Tibial nerve (tissue), 4 donors: Measurements from ENCODE around the gene MEF2C.

Experiments used
- EP300 ChIP-seq, 2 donors: sonication (generic); formaldehyde crosslinking; IDR thresholded peaks; one replicate each; pipeline ENCODE4 v1.6.1; 2017; ENCODE audit warnings: antibody characterized with exemption in 2 of 2, mild to moderate bottlenecking in 1 of 2
- TF ChIP-seq, protein P1 (sequence below), 5 experiments: fragments of 200-600 bp in 3 of 5; fragments of 450-650 bp in 2 of 5; sonication (generic) in 3 of 5; IDR thresholded peaks; one replicate each; pipeline ENCODE4 v1.5.1; 2016 to 2019; ENCODE audit warnings: antibody characterized with exemption in 5 of 5, mild to moderate bottlenecking in 3 of 5, moderate library complexity in 2 of 5

DNA sequence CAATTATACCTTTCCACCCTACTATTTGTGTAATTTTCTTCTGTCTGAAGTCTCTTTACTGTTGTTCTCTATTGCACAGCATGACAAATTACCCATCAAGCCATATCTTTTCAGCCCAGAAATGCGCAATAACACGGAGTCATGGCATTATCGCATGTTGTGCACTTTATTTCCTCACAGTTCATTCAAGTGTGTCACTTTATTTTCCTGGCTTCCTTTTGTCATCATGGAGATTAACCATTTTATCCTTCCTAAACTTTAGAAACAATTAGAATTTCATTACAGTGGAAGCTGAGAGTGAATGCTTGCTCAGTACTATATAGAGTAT, 41.3 kb upstream of the MEF2C start:
- TF ChIP-seq, protein P1, sequence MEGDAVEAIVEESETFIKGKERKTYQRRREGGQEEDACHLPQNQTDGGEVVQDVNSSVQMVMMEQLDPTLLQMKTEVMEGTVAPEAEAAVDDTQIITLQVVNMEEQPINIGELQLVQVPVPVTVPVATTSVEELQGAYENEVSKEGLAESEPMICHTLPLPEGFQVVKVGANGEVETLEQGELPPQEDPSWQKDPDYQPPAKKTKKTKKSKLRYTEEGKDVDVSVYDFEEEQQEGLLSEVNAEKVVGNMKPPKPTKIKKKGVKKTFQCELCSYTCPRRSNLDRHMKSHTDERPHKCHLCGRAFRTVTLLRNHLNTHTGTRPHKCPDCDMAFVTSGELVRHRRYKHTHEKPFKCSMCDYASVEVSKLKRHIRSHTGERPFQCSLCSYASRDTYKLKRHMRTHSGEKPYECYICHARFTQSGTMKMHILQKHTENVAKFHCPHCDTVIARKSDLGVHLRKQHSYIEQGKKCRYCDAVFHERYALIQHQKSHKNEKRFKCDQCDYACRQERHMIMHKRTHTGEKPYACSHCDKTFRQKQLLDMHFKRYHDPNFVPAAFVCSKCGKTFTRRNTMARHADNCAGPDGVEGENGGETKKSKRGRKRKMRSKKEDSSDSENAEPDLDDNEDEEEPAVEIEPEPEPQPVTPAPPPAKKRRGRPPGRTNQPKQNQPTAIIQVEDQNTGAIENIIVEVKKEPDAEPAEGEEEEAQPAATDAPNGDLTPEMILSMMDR (IDR thresholded peaks at IDR 0.05): no peak
- TF ChIP-seq EP300 (IDR thresholded peaks at IDR 0.05): no peak
